ENCODE data around the gene PKD1L1. TPM values are rescaled to one million over a fixed set of nuclear protein-coding genes. Genes with fewer than 3 reads are reported as not detected.
A peak's percentile ranks its signal among the peaks of the same experiment; 100 is the strongest.

Gene PKD1L1
- total RNA-seq, 1 experiment from 2014 or later: not detected

GRCh38 chr7:47759056-47759706 lies 189.1 kb downstream of the PKD1L1 start:
- no peak overlapping the region for H3K4me3 Mint-ChIP-seq (ENCODE audit: unreplicated experiment)
- peak; percentile 27 for TF ChIP-seq CTCF (IDR thresholded peaks at IDR 0.05; ENCODE audit: unreplicated experiment)
- no TSS peak for BruUV-seq (replicated peaks)
- peak overlapping the region; percentile 100 for H3K27ac Mint-ChIP-seq (ENCODE audit: low read depth, unreplicated experiment)
- peak; percentile 48 for DNase-seq (ENCODE audit: unreplicated experiment)
- ChIA-PET CTCF (interaction anchor here (0.8 to 3.2 kb wide), 9 partner anchors 12 to 493 kb away, joined by 3 to 14 read pairs (median 5); no protein-coding TSS in a partner anchor), POLR2A (interaction anchor here (0.6 to 3.3 kb wide), 13 partner anchors 12 to 264 kb away, joined by 3 to 83 read pairs (median 4); no protein-coding TSS in a partner anchor)
- intact Hi-C loops (cut with micrococcal nuclease): loop anchor here (1.0 to 10.0 kb wide), 4 partner anchors 26 to 154 kb away; no protein-coding TSS in a partner anchor
- peaks cover 47% of the 10 kb centered on the region for H3K4me1 Mint-ChIP-seq (ENCODE audit: insufficient read depth, unreplicated experiment)
- peaks cover 7% of the 10 kb centered on the region for H3K9me3 Mint-ChIP-seq (ENCODE audit: unreplicated experiment)
- H3K36me3 Mint-ChIP-seq (ENCODE audit: insufficient read depth, unreplicated experiment): peaks cover 4% of the 10 kb centered on the region
- H3K27me3 Mint-ChIP-seq (ENCODE audit: insufficient read depth, unreplicated experiment): no peaks in the 10 kb centered on the region

DNA sequence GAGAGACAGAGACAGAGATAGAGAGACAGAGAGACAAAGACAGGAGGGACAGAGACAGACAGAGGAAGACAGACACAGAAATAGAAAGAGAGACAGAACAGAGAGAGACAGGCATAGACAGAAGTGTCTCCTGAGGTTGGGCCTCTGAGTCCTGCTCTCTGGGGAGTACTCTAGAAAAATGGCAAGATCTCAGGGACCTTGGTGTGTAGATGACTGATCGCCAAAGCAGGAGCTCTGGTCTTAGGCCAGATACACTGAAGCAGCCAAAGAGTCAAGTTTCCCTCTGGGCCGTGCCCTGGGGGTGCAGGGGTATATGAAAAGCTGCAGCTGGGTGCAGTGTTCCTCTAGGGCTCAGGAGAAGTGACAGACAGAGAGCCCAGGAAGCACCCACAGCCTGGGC lies 189.7 kb downstream of the PKD1L1 start:
- Mint-ChIP-seq H3K4me3 (ENCODE audit: unreplicated experiment) (peak overlapping the region; percentile 2), H3K9me3 (ENCODE audit: unreplicated experiment) (peaks cover 7% of the 10 kb centered on the region), H3K36me3 (ENCODE audit: insufficient read depth, unreplicated experiment) (peaks cover 6% of the 10 kb centered on the region), H3K4me1 (ENCODE audit: insufficient read depth, unreplicated experiment) (peaks cover 45% of the 10 kb centered on the region), H3K27ac (ENCODE audit: low read depth, unreplicated experiment) (peak overlapping the region; percentile 100), H3K27me3 (ENCODE audit: insufficient read depth, unreplicated experiment) (no peaks in the 10 kb centered on the region)
- no TSS peak for BruUV-seq (replicated peaks)
- ChIA-PET POLR2A (interaction anchor here (0.7 to 3.3 kb wide), 20 partner anchors 9 to 525 kb away, joined by 3 to 83 read pairs (median 3); no protein-coding TSS in a partner anchor), CTCF (interaction anchor here (0.5 to 3.2 kb wide), 9 partner anchors 13 to 492 kb away, joined by 3 to 14 read pairs (median 3); no protein-coding TSS in a partner anchor)
- intact Hi-C loops (cut with micrococcal nuclease): loop anchor here (2.0 to 10.0 kb wide), 3 partner anchors 26 to 154 kb away; no protein-coding TSS in a partner anchor
- peak; percentile 56 for DNase-seq (ENCODE audit: unreplicated experiment)
- no peak for TF ChIP-seq CTCF (IDR thresholded peaks at IDR 0.05; ENCODE audit: unreplicated experiment)

GRCh38 chr7:47757921-47758411 lies 190.3 kb downstream of the PKD1L1 start:
- BruUV-seq (replicated peaks): TSS peak; percentile 96
- TF ChIP-seq CTCF (IDR thresholded peaks at IDR 0.05; ENCODE audit: unreplicated experiment): no peak
- Mint-ChIP-seq H3K27me3 (ENCODE audit: insufficient read depth, unreplicated experiment) (no peaks in the 10 kb centered on the region), H3K9me3 (ENCODE audit: unreplicated experiment) (peaks cover 8% of the 10 kb centered on the region), H3K4me3 (ENCODE audit: unreplicated experiment) (peak overlapping the region; percentile 2), H3K4me1 (ENCODE audit: insufficient read depth, unreplicated experiment) (peaks cover 39% of the 10 kb centered on the region), H3K36me3 (ENCODE audit: insufficient read depth, unreplicated experiment) (peaks cover 6% of the 10 kb centered on the region), H3K27ac (ENCODE audit: low read depth, unreplicated experiment) (peak overlapping the region; percentile 100)
- DNase-seq (ENCODE audit: unreplicated experiment): peak; percentile 82
- POLR2A ChIA-PET: interaction anchor here (0.7 to 3.3 kb wide), 19 partner anchors 8 to 525 kb away, joined by 3 to 83 read pairs (median 4); no protein-coding TSS in a partner anchor
- CTCF ChIA-PET: interaction anchor here (0.5 to 3.2 kb wide), 10 partner anchors 13 to 492 kb away, joined by 3 to 14 read pairs (median 3); no protein-coding TSS in a partner anchor
- intact Hi-C loops (cut with micrococcal nuclease): loop anchor here (2.0 to 10.0 kb wide), 3 partner anchors 27 to 153 kb away; no protein-coding TSS in a partner anchor

DNA sequence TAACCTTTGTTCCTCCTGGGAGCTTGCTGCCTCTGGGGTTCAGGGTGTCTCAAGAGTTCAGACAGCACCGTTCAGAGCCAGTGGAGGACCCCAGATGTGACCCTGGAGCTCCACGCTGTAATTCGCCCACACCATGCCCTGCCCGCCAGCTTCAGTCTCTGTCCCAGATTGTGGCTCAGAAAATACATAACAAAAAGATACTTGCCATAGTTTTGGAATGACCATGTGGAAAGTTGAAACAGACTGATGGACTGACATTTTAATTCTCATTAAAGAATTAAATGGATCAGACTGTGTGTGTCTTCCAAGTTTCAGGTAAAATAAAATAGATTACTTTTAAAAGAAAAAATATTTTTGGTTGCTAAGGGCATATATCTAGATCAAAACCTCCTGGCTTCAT lies 191.6 kb downstream of the PKD1L1 start:
- H3K4me3 Mint-ChIP-seq (ENCODE audit: unreplicated experiment): no peak overlapping the region
- ChIA-PET POLR2A (interaction anchor here (0.5 to 1.6 kb wide), 4 partner anchors 10 to 225 kb away, joined by 3 to 5 read pairs (median 4); no protein-coding TSS in a partner anchor), CTCF (interaction anchor here (0.6 kb wide), 2 partner anchors 113 to 298 kb away, joined by 3 read pairs; no protein-coding TSS in a partner anchor)
- no TSS peak for BruUV-seq (replicated peaks)
- no peak for TF ChIP-seq CTCF (IDR thresholded peaks at IDR 0.05; ENCODE audit: unreplicated experiment)
- H3K9me3 Mint-ChIP-seq (ENCODE audit: unreplicated experiment): peaks cover 14% of the 10 kb centered on the region
- no peaks in the 10 kb centered on the region for H3K27me3 Mint-ChIP-seq (ENCODE audit: insufficient read depth, unreplicated experiment)
- H3K27ac Mint-ChIP-seq (ENCODE audit: low read depth, unreplicated experiment): peak overlapping the region; percentile 100
- H3K4me1 Mint-ChIP-seq (ENCODE audit: insufficient read depth, unreplicated experiment): peaks cover 36% of the 10 kb centered on the region
- intact Hi-C loops (cut with micrococcal nuclease): loop anchor here (10.0 kb wide), 2 partner anchors 82 to 152 kb away; no protein-coding TSS in a partner anchor
- no peak for DNase-seq (ENCODE audit: unreplicated experiment)
- H3K36me3 Mint-ChIP-seq (ENCODE audit: insufficient read depth, unreplicated experiment): peaks cover 6% of the 10 kb centered on the region

Measured in MCF 10A (cell line).